Measurements from ENCODE around the gene SUMO2. TPM values are rescaled to one million over a fixed set of nuclear protein-coding genes. Genes with fewer than 3 reads are reported as not detected.

Gene SUMO2
- total RNA-seq, 1 experiment from 2014 or later, result 859 TPM

- Histone ChIP-seq H2AFZ (ENCODE audit: low read depth, low read length, poor library complexity, severe bottlenecking) (no peak overlapping the region), H3K36me3 (ENCODE audit: control insufficient read depth in 1 of 2, insufficient read depth in 2 of 2, low read length in 2 of 2) (peaks cover 67 to 70% of the 10 kb centered on the region in 2 experiments), H3K4me1 (ENCODE audit: control insufficient read depth in 1 of 2, insufficient read depth in 2 of 2, low read length in 2 of 2) (peaks cover 0 to 7% of the 10 kb centered on the region in 2 experiments; a peak in 1 of 4 replicates), H3K27me3 (ENCODE audit: insufficient read depth, low read length) (no peaks in the 10 kb centered on the region), H3K79me2 (ENCODE audit: insufficient read depth, low read length) (peaks cover 97% of the 10 kb centered on the region), H4K20me1 (ENCODE audit: insufficient read depth) (peaks cover 31% of the 10 kb centered on the region), H3K27ac (ENCODE audit: low read depth, low read length) (no peak overlapping the region), H3K9me2 (ENCODE audit: insufficient read depth) (no peaks in the 10 kb centered on the region), H3K9ac (ENCODE audit: low read length) (no peak overlapping the region), H3K4me3 (replicated peaks in 1 of 2; ENCODE audit: low read depth in 1 of 2, low read length in 2 of 2) (no peak overlapping the region), H3K4me2 (ENCODE audit: low read length) (no peak overlapping the region), H3K9me3 (ENCODE audit: control insufficient read depth in 1 of 2, insufficient read depth in 1 of 2, low read depth in 1 of 2, low read length in 2 of 2) (no peaks in the 10 kb centered on the region)
- ATAC-seq, result no peak
- intact Hi-C loops (cut with micrococcal nuclease), result no loop called here
- DNase-seq (ENCODE audit: low read depth, low spot score), result no peak
- BruUV-seq (replicated peaks), result no TSS peak
- TF ChIP-seq EZH2phosphoT487 (IDR thresholded peaks at IDR 0.05; ENCODE audit: borderline replicate concordance) (no peak), REST (IDR thresholded peaks at IDR 0.05; ENCODE audit: low read depth) (no peak), POLR2AphosphoS5 (IDR thresholded peaks at IDR 0.05; ENCODE audit: low read depth, low read length) (no peak), YY1 (IDR thresholded peaks at IDR 0.05; ENCODE audit: extremely low read depth, insufficient replicate concordance, low read depth, low read length) (no peak), FOSL1 (IDR thresholded peaks at IDR 0.05; ENCODE audit: low read depth) (no peak), ZBTB33 (IDR thresholded peaks at IDR 0.05; ENCODE audit: extremely low read depth, insufficient replicate concordance, low read length) (no peak), JUND (IDR thresholded peaks at IDR 0.05) (no peak), EGR1 (IDR thresholded peaks at IDR 0.05; ENCODE audit: low read depth) (no peak), SIN3A (IDR thresholded peaks at IDR 0.05; ENCODE audit: low read depth) (no peak), SP1 (IDR thresholded peaks at IDR 0.05; ENCODE audit: low read depth) (no peak), EZH2 (IDR thresholded peaks at IDR 0.05) (no peak), ZFX (IDR thresholded peaks at IDR 0.05) (no peak), RAD21 (IDR thresholded peaks at IDR 0.05; ENCODE audit: low read depth) (no peak)
- ChIA-PET POLR2A (interaction anchor here (1.6 to 3.4 kb wide), 2 partner anchors 9 to 14 kb away, joined by 6 to 23 read pairs; partner anchors contain the start of gene JPT1), RAD21 (ENCODE audit: low non-redundant PET in 1 of 2, low total read pairs in 2 of 2, uncharacterized antibody in 2 of 2, unreplicated experiment in 2 of 2) (no interaction called here), CTCF (no interaction called here)
Observed at GRCh38 chr17:75146592-75146991, 36.2 kb downstream of the SUMO2 start.

Data from HCT116 (cell line).